ENCODE data around the gene ZNF662. TPM values are rescaled to one million over a fixed set of nuclear protein-coding genes. Genes with fewer than 3 reads are reported as not detected.

Gene ZNF662
- total and polyA plus RNA-seq, 2 of the 8 experiments (the other 6 are each of a cell fraction or from before 2014, with no cell fraction given), result 0.03 TPM; not detected in 1

GRCh38 chr3:42876401-42876800 is 29.5 kb upstream of the ZNF662 start:
- no peak for FAIRE-seq
- CTCF ChIA-PET (ENCODE audit: partially characterized antibody), result interaction anchor here (1.0 kb wide), 1 partner anchor 29 kb away, joined by 3 read pairs; no protein-coding TSS in a partner anchor

More at GRCh38 chr3:42876401-42876800, 29.5 kb upstream of the ZNF662 start:
- POLR2A ChIA-PET (ENCODE audit: partially characterized antibody), result no interaction called here
- H2BK20ac ChIP-seq (ENCODE audit: low read length), result no peak overlapping the region
- no peak overlapping the region for H4K5ac ChIP-seq (ENCODE audit: insufficient read length, low read depth, low read length)
- no peak overlapping the region for H2AK5ac ChIP-seq (ENCODE audit: low read depth, low read length)
- H3K14ac ChIP-seq (ENCODE audit: insufficient read length), result no peak overlapping the region
- H3K9me3 ChIP-seq (ENCODE audit: insufficient read depth in 2 of 2, low read depth in 1 of 2, low read length in 1 of 2), result no peaks in the 10 kb centered on the region
- no peak overlapping the region for H3K4me2 ChIP-seq (ENCODE audit: insufficient read depth in 1 of 2, low read depth in 2 of 2, low read length in 2 of 2)
- no peak overlapping the region for H2BK12ac ChIP-seq (ENCODE audit: low read depth, low read length)
- no peak overlapping the region; a peak in 1 of 7 replicates for H3K9ac ChIP-seq (replicated peaks in 1 of 4; ENCODE audit: extremely low read depth in 1 of 4, low read depth in 3 of 4, low read length in 3 of 4)
- H2BK5ac ChIP-seq (ENCODE audit: low read depth, low read length), result no peak overlapping the region
- no peak overlapping the region for H3K4me3 ChIP-seq (ENCODE audit: extremely low read depth in 1 of 4, insufficient read depth in 2 of 4, low read depth in 3 of 4, low read length in 4 of 4)
- no peaks in the 10 kb centered on the region; the same call in 1 of the 2 replicates for H3K23me2 ChIP-seq (ENCODE audit: low read depth, low read length)
- TF ChIP-seq RAD21 (IDR thresholded peaks at IDR 0.05 in 1 of 2, conservative IDR thresholded peaks at IDR 0.05 in 1 of 2; ENCODE audit: low read depth in 2 of 2, low read length in 2 of 2), result no peak
- TF ChIP-seq RFX5 (IDR thresholded peaks at IDR 0.05; ENCODE audit: borderline replicate concordance, low read depth, low read length), result no peak
- no peak for TF ChIP-seq TEAD4 (IDR thresholded peaks at IDR 0.05; ENCODE audit: low read depth, low read length)
- no peak for TF ChIP-seq CREB1 (IDR thresholded peaks at IDR 0.05)
- TF ChIP-seq SUZ12 (IDR thresholded peaks at IDR 0.05; ENCODE audit: low read length), result no peak
- TF ChIP-seq SIRT6 (IDR thresholded peaks at IDR 0.05; ENCODE audit: low read length), result no peak
- TF ChIP-seq KDM1A (IDR thresholded peaks at IDR 0.05; ENCODE audit: borderline replicate concordance, low read length), result no peak
- no peak for TF ChIP-seq EGR1 (IDR thresholded peaks at IDR 0.05; ENCODE audit: borderline replicate concordance, low read depth, low read length)
- TF ChIP-seq POU5F1 (IDR thresholded peaks at IDR 0.05; ENCODE audit: low read depth, low read length), result no peak
- no peak for TF ChIP-seq KDM5A (IDR thresholded peaks at IDR 0.05; ENCODE audit: low read length)
- no peak for TF ChIP-seq SIN3A (conservative IDR thresholded peaks at IDR 0.05 in 1 of 2, IDR thresholded peaks at IDR 0.05 in 1 of 2; ENCODE audit: low read depth in 1 of 2, low read length in 2 of 2)
- DNase-seq (ENCODE audit: low read depth in 1 of 2, low spot score in 2 of 2), result no peak
- H3K79me1 ChIP-seq (ENCODE audit: low read depth, low read length), result no peaks in the 10 kb centered on the region
- H3K27ac ChIP-seq (ENCODE audit: low read depth, low read length), result no peak overlapping the region
- peaks cover 0 to 2% (median 0%) of the 10 kb centered on the region in 4 experiments; a peak in 1 of 7 replicates for H3K27me3 ChIP-seq (replicated peaks in 1 of 4; ENCODE audit: control insufficient read depth in 3 of 4, extremely low read depth in 1 of 4, insufficient read depth in 3 of 4, low read length in 3 of 4)
- no peak overlapping the region for H3K18ac ChIP-seq (ENCODE audit: extremely low read depth, low read length)
- H2BK120ac ChIP-seq (replicated peaks; ENCODE audit: low read depth, low read length), result no peak overlapping the region
- no peak overlapping the region for H2AFZ ChIP-seq (ENCODE audit: low read length)
- H4K20me1 ChIP-seq (replicated peaks in 1 of 2; ENCODE audit: control insufficient read depth in 1 of 2, insufficient read depth in 2 of 2, low read length in 2 of 2), result no peaks in the 10 kb centered on the region
- H3K79me2 ChIP-seq (ENCODE audit: control insufficient read depth in 1 of 2, insufficient read depth in 2 of 2, low read length in 2 of 2), result no peaks in the 10 kb centered on the region
- no peak overlapping the region for H3K56ac ChIP-seq (replicated peaks; ENCODE audit: insufficient read length, low read depth, low read length)
- no peak overlapping the region for H4K91ac ChIP-seq (replicated peaks; ENCODE audit: insufficient read length, low read length)
- peaks cover under 1 to 8% (median 3%) of the 10 kb centered on the region in 4 experiments; a peak in 3 of 7 replicates for H3K4me1 ChIP-seq (replicated peaks in 1 of 4; ENCODE audit: control insufficient read depth in 3 of 4, insufficient read depth in 4 of 4, low read length in 3 of 4)
- no peak overlapping the region for H3K4ac ChIP-seq (replicated peaks; ENCODE audit: insufficient read length, low read depth, low read length)
- no peaks in the 10 kb centered on the region for H3K36me3 ChIP-seq (ENCODE audit: control insufficient read depth in 2 of 4, insufficient read depth in 4 of 4, low read length in 3 of 4)
- WGBS, 2 experiments (ENCODE audit: extremely low coverage in 1 of 2, insufficient coverage in 1 of 2, insufficient read length in 1 of 2, insufficient replicate concordance in 2 of 2, low coverage in 1 of 2, low lambda C conversion rate in 2 of 2, missing lambda C conversion rate in 1 of 2), result 90% methylated on average over 1 of the region's 1 CpG; no CpG with 5 or more reads in 1 of the 2 experiments
- no peak overlapping the region for H4K8ac ChIP-seq (ENCODE audit: extremely low read depth, insufficient read depth, low read length)
- no peak overlapping the region for H2BK15ac ChIP-seq (ENCODE audit: low read length)
- no peak overlapping the region for H3K23ac ChIP-seq (ENCODE audit: insufficient read length)
